IMR-90 (cell line): ENCODE data around the gene STKLD1. TPM values are rescaled to one million over a fixed set of nuclear protein-coding genes. Genes with fewer than 3 reads are reported as not detected.

Source experiments
- ATAC-seq: fragments of 200-7000 bp; cut with Tn5 transposase; 2 replicates; pipeline ENCODE4 v1.9.1; 2020; ENCODE audit warnings: low read depth, mild to moderate bottlenecking, moderate library complexity
- BruUV-seq: library from RNA; stranded (reverse); fragments of 400-500 nt; replicated peaks from 2 replicates; lab custom pipeline; 2021; lab: Mats Ljungman, UMichigan
- CTCF ChIA-PET: fragments of 300-600 bp; formaldehyde crosslinking; extraction: SDS; loops from one replicate; lab custom pipeline; 2021; ENCODE audit warnings: antibody characterized with exemption; lab: Yijun Ruan, JAX
- POLR2A ChIA-PET: fragments of 300-600 bp; sonication (Branson Sonifier 250); formaldehyde crosslinking; loops from one replicate; lab custom pipeline; 2022; ENCODE audit warnings: antibody characterized with exemption; ENCODE audit not compliant: unreplicated experiment; lab: Charles Lee
- DNase-seq: peaks from one replicate; pipeline ENCODE4 v3.0.0; 2013
- H2AFZ ChIP-seq: replicated peaks from 2 replicates; pipeline ENCODE3; 2013; ENCODE audit warnings: low read length, mild to moderate bottlenecking; ENCODE audit not compliant: poor library complexity
- H2AK5ac ChIP-seq: 2 replicates; pipeline ENCODE4 v1.6.1; 2013; ENCODE audit warnings: low read depth, low read length, inconsistent platforms
- H2AK9ac ChIP-seq: replicated peaks from 2 replicates; pipeline ENCODE3; 2013; ENCODE audit warnings: mild to moderate bottlenecking, low read depth, low read length, moderate library complexity; ENCODE audit not compliant: poor library complexity
- H2BK120ac ChIP-seq: 2 replicates; pipeline ENCODE4 v1.6.1; 2013; ENCODE audit warnings: low read depth, low read length, inconsistent platforms
- H2BK15ac ChIP-seq: 3 replicates; pipeline ENCODE4 v1.6.1; 2013; ENCODE audit warnings: low read depth, low read length, inconsistent platforms
- H2BK20ac ChIP-seq: 2 replicates; pipeline ENCODE4 v1.6.1; 2013; ENCODE audit warnings: low read depth, mild to moderate bottlenecking, inconsistent platforms, low read length, moderate library complexity
- H2BK5ac ChIP-seq: 2 replicates; pipeline ENCODE4 v1.6.1; 2013; ENCODE audit warnings: mild to moderate bottlenecking, low read depth, low read length, inconsistent platforms; ENCODE audit not compliant: poor library complexity, severe bottlenecking
- H3K14ac ChIP-seq: replicated peaks from 2 replicates; pipeline ENCODE4 v1.6.1; 2013; ENCODE audit warnings: low read depth, low read length, inconsistent platforms
- H3K18ac ChIP-seq: 2 replicates; pipeline ENCODE4 v1.6.1; 2013; ENCODE audit warnings: low read depth, low read length, control low read depth
- H3K23ac ChIP-seq: 2 replicates; pipeline ENCODE4 v1.6.1; 2013; ENCODE audit warnings: low read depth, low read length, inconsistent platforms
- H3K27ac ChIP-seq: 2 replicates; pipeline ENCODE4 v1.5.1; 2013; ENCODE audit warnings: mild to moderate bottlenecking, control low read depth, low read length; ENCODE audit not compliant: insufficient read depth
- H3K27me3 ChIP-seq: 2 replicates; pipeline ENCODE4 v1.6.1; 2013; ENCODE audit warnings: low read length; ENCODE audit not compliant: control insufficient read depth, insufficient read depth
- H3K36me3 ChIP-seq: 2 replicates; pipeline ENCODE4 v1.6.1; 2013; ENCODE audit warnings: low read length, mixed read lengths; ENCODE audit not compliant: control insufficient read depth, insufficient read depth
- H3K4ac ChIP-seq: 2 replicates; pipeline ENCODE4 v1.6.1; 2013; ENCODE audit warnings: low read depth, low read length, inconsistent platforms
- H3K4me1 ChIP-seq: 2 replicates; pipeline ENCODE4 v1.6.1; 2013; ENCODE audit warnings: low read length, mixed read lengths; ENCODE audit not compliant: control insufficient read depth, insufficient read depth
- H3K4me2 ChIP-seq: 2 replicates; pipeline ENCODE4 v1.6.1; 2013; ENCODE audit warnings: low read depth, mild to moderate bottlenecking, control low read depth, low read length, moderate library complexity
- H3K4me3 ChIP-seq: 2 replicates; pipeline ENCODE4 v1.5.1; 2013; ENCODE audit warnings: low read depth, mild to moderate bottlenecking, control low read depth, low read length, moderate library complexity; ENCODE audit not compliant: insufficient read depth
- H3K56ac ChIP-seq: 2 replicates; pipeline ENCODE4 v1.6.1; 2013; ENCODE audit warnings: low read length, inconsistent platforms; ENCODE audit not compliant: insufficient read depth; ENCODE audit errors: extremely low read depth
- H3K79me1 ChIP-seq, 2 experiments: 2 replicates each; pipeline ENCODE4 v1.6.1; 2013; ENCODE audit warnings: low read length in 2 of 2, inconsistent platforms in 1 of 2, low read depth in 1 of 2
- H3K9ac ChIP-seq: 2 replicates; pipeline ENCODE4 v1.6.1; 2013; ENCODE audit warnings: low read depth, low read length, control low read depth
- H3K9me1 ChIP-seq: 2 replicates; pipeline ENCODE4 v1.6.1; 2013; ENCODE audit warnings: low read length, inconsistent platforms; ENCODE audit not compliant: insufficient read depth
- H3K9me3 ChIP-seq: 2 replicates; pipeline ENCODE4 v1.6.1; 2013; ENCODE audit warnings: low read length; ENCODE audit not compliant: control insufficient read depth, insufficient read depth
- H4K20me1 ChIP-seq: 2 replicates; pipeline ENCODE4 v1.6.1; 2013; ENCODE audit warnings: low read length, inconsistent platforms; ENCODE audit not compliant: insufficient read depth
- H4K5ac ChIP-seq: 2 replicates; pipeline ENCODE4 v1.6.1; 2013; ENCODE audit warnings: mild to moderate bottlenecking, low read depth, low read length, control low read depth
- H4K8ac ChIP-seq, 2 experiments: 2 replicates each; pipeline ENCODE4 v1.6.1; 2013; ENCODE audit warnings: low read depth in 2 of 2, low read length in 2 of 2, control low read depth in 1 of 2, inconsistent platforms in 1 of 2
- H4K91ac ChIP-seq: 2 replicates; pipeline ENCODE4 v1.6.1; 2013; ENCODE audit warnings: low read depth, low read length, inconsistent platforms; ENCODE audit not compliant: insufficient read depth
- BHLHE40 ChIP-seq: fragments of 150-350 bp; IDR thresholded peaks from 2 replicates; pipeline ENCODE4 v1.6.1; 2016; ENCODE audit warnings: mild to moderate bottlenecking, low read depth, low read length
- CEBPB ChIP-seq: IDR thresholded peaks from 2 replicates; pipeline ENCODE4 v1.6.1; 2012; ENCODE audit warnings: low read depth, low read length, improper control_type of control experiment
- CTCF ChIP-seq: conservative IDR thresholded peaks from 2 replicates; pipeline ENCODE4 v1.5.1; 2012; ENCODE audit warnings: mild to moderate bottlenecking, low read depth, low read length, improper control_type of control experiment
- POLR2A ChIP-seq: IDR thresholded peaks from 2 replicates; pipeline ENCODE4 v1.6.1; 2012; ENCODE audit warnings: mild to moderate bottlenecking, low read depth, low read length
- RAD21 ChIP-seq: IDR thresholded peaks from 2 replicates; pipeline ENCODE4 v1.6.1; 2012; ENCODE audit warnings: low read length, improper control_type of control experiment
- SMC3 ChIP-seq: fragments of 150-350 bp; IDR thresholded peaks from 2 replicates; pipeline ENCODE4 v1.6.1; 2016; ENCODE audit warnings: low read depth, mild to moderate bottlenecking, antibody characterized with exemption, low read length, moderate library complexity
- WGBS, 2 experiments: methylation state at CpG; one replicate each; pipeline versions ENCODE4 v1.1.5 to v1.1.7; 2013; ENCODE audit warnings: missing lambda C conversion rate in 2 of 2; ENCODE audit not compliant: insufficient read length in 1 of 2; ENCODE audit errors: extremely low coverage in 2 of 2; 5-methylcytosine and 5-hydroxymethylcytosine counted together
- dilution Hi-C: fragments of 300-500 bp; cut with HindIII; formaldehyde crosslinking; loops from one replicate; pipeline ENCODE4 v1.14.3; 2018; ENCODE audit warnings: low sequenced_read_pairs; ENCODE audit not compliant: unreplicated experiment
- in situ Hi-C: fragments of 300-500 bp; cut with MboI; formaldehyde crosslinking; loops from 3 replicates; pipeline ENCODE4 v1.14.3; 2019; ENCODE audit warnings: low sequenced_read_pairs, inconsistent platforms, mixed read lengths
- intact Hi-C: fragments of 100-400 bp; cut with micrococcal nuclease; formaldehyde crosslinking; loops from 2 replicates; pipeline ENCODE4 v1.10.0; 2022
- polyA plus RNA-seq, 3 experiments: library from polyadenylated mRNA; depleted of rRNA; stranded (reverse); fragments of >200 nt; gene quantifications; 2 replicates each; pipeline ENCODE4 v1.2.3, GENCODE V29; 2012; ENCODE audit warnings: low replicate concordance in 1 of 3
- total RNA-seq: library from RNA; depleted of rRNA; stranded (reverse); fragments of >200 nt; gene quantifications from 2 replicates; pipeline ENCODE4 v1.2.3, GENCODE V29; 2012
- TF ChIP-seq, protein P1 (sequence below): fragments of 150-350 bp; IDR thresholded peaks from 2 replicates; pipeline ENCODE4 v1.6.1; 2016; ENCODE audit warnings: low read depth, mild to moderate bottlenecking, low read length, moderate library complexity, borderline replicate concordance

Gene STKLD1
- total and polyA plus RNA-seq, 2 of the 4 experiments (the other 2 are of a cell fraction): 0.54 to 0.65 TPM

DNA sequence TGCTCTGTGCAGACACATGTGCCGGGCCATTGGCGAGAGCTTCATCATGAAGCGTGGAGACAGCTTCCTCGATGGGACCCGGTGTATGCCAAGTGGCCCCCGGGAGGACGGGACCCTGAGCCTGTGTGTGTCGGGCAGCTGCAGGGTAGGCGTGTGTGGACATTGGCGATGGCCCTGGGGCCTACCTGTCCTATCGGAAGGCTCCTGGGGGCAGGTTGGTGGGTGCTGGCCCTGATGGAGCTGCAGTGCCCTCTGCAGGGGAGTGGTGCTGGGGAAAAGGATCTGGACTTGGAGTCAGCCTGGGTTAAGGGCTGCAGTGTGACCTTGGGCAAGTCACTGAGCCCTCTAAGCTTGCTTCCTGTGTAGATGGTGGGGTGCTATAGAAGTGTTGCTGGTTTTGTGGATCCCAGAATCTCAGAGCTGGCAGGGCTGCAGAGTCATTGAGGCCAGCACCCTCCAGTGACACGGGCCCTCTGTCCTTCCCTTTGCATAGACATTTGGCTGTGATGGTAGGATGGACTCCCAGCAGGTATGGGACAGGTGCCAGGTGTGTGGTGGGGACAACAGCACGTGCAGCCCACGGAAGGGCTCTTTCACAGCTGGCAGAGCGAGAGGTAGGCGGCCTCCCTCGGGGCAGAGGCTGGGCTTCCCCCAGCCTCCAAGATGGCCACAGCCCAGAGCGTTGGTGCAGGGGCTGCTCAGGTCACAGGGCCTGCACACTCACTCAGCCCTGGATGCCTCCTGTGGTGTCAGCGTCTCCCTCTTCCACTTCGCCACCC is 61.8 kb downstream of the STKLD1 start:
- H3K56ac ChIP-seq: no peak overlapping the region
- H4K8ac ChIP-seq: no peak overlapping the region
- ATAC-seq: no peak; the same call in 1 of the 2 replicates
- dilution Hi-C loops (no loop called here), intact Hi-C loops (no loop called here), in situ Hi-C loops (no loop called here)
- no peaks in the 10 kb centered on the region for H3K9me1 ChIP-seq
- no peak overlapping the region for H2AK9ac ChIP-seq
- H3K9ac ChIP-seq: no peak overlapping the region
- H3K4ac ChIP-seq: no peak overlapping the region
- CTCF ChIA-PET: interaction anchor here (0.6 kb wide), 1 partner anchor 22 kb away, joined by 3 read pairs; no protein-coding TSS in a partner anchor
- no peak overlapping the region for H4K91ac ChIP-seq
- no peaks in the 10 kb centered on the region for H3K27me3 ChIP-seq
- H3K36me3 ChIP-seq: no peaks in the 10 kb centered on the region
- no peak overlapping the region for H3K27ac ChIP-seq
- H2AFZ ChIP-seq: no peak overlapping the region
- no peaks in the 10 kb centered on the region for H3K4me1 ChIP-seq
- H4K20me1 ChIP-seq: no peaks in the 10 kb centered on the region
- H2BK20ac ChIP-seq: no peak overlapping the region
- no peak overlapping the region for H3K4me3 ChIP-seq
- no peak for DNase-seq
- no peak overlapping the region for H2BK5ac ChIP-seq
- no peak overlapping the region for H3K4me2 ChIP-seq
- H4K5ac ChIP-seq: no peak overlapping the region
- no peak overlapping the region for H2BK15ac ChIP-seq
- no peak overlapping the region for H3K14ac ChIP-seq
- H2AK5ac ChIP-seq: no peak overlapping the region
- BruUV-seq: no TSS peak
- H2BK120ac ChIP-seq: no peak overlapping the region
- WGBS, 2 experiments: 90% methylated on average over 13 of the region's 20 CpGs; no CpG with 5 or more reads in 1 of the 2 experiments
- no peak overlapping the region for H3K23ac ChIP-seq
- POLR2A ChIA-PET: no interaction called here
- no peaks in the 10 kb centered on the region for H3K79me1 ChIP-seq
- TF ChIP-seq, protein P1, sequence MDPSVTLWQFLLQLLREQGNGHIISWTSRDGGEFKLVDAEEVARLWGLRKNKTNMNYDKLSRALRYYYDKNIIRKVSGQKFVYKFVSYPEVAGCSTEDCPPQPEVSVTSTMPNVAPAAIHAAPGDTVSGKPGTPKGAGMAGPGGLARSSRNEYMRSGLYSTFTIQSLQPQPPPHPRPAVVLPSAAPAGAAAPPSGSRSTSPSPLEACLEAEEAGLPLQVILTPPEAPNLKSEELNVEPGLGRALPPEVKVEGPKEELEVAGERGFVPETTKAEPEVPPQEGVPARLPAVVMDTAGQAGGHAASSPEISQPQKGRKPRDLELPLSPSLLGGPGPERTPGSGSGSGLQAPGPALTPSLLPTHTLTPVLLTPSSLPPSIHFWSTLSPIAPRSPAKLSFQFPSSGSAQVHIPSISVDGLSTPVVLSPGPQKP: no peak
- TF ChIP-seq RAD21: peak; percentile 30; the same call in 1 of the 2 replicates
- TF ChIP-seq BHLHE40: no peak
- peak; percentile 28 for TF ChIP-seq CTCF
- no peak for TF ChIP-seq SMC3
- no peak for TF ChIP-seq CEBPB
- TF ChIP-seq POLR2A: no peak
- no peak overlapping the region for H3K18ac ChIP-seq
- H3K9me3 ChIP-seq: no peaks in the 10 kb centered on the region
